GM19455 (cell line): Measurements from ENCODE around the gene SOX30.

Experiments
- ATAC-seq: cut with Tn5 transposase; IDR thresholded peaks from one replicate; pipeline ENCODE4 v1.9.1; 2021; ENCODE audit not compliant: unreplicated experiment

The SOX30 gene

DNA sequence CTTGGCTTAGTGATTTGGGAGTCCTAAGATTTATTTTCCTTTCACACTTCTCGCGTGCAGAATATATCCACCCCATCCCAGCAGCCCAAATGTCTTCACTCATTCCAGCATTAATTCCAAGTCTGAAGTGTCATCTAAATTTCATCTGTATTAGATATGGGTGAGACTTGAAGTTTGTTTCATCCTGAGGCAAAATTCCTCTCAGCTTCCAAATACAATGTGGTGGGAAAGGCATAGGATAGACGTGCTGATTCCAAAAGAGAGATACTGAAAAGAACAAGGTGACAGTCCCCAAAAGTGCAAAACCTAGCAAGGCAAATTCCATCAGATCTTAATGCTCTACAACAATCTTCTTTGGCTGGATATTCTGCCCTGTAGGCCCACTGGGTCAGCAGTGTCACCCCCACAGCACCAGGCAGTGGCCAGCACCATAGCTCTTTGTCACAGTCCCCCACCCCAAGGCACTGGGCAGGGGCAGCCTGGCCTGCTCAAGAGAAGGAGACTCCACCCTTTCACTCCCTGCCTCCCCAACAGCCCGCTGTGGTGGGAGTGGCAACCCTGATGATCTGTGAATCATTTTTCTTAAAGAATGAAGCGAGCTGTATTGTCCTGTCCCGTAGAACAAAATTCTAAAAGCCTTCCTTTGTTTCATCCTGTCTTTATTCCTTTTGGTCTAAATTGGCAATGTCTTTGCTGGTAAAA is 74.0 kb downstream of the SOX30 start:
- ATAC-seq, result no peak

GRCh38 chr5:157576678-157577077 is 75.6 kb downstream of the SOX30 start:
- no peak for ATAC-seq
